Amygdala (tissue), 56 donors: ENCODE measurements around the gene NUFIP2.
A peak's percentile ranks its signal among the peaks of the same experiment; 100 is the strongest.
"Not testable (repeated sequence)": the region's sequence is repeated elsewhere in the genome, so short reads cannot be mapped to it uniquely, and the experiment has no call there.

ENCODE experiments used
- DNase-seq, 56 donors: peaks; one replicate each; lab custom pipeline; 2025; lab: John Stamatoyannopoulos, UW

The NUFIP2 gene

DNA sequence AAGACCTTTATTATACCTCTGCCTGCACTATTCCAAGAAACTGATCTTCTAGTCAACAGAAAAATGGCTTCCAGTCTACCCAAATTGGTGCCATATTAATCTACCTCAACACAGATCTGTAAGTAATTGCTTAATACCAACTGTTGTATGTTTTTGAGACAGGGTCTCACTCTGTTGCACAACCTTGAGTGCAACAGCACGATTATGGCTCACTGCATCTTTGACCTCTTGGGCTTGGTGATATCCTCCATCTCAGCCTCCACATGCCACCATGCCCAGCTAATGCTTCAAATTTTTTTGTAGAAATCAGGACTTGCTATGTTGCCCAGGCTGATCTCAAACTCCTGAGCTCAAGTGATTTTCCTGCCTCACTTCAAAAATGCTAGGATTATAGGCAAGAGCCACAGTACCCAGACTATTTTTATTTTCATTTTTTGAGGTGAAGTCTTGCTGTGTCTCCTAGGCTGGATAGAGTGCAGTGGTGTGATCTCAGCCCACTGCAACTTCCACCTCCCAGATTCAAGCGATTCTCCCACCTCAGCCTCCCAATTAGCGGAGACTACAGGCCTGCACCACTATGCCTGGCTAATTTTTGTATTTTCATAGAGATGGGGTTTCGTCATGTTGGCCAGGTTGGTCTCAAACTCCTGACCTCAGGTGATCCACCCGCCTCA lies 14.4 kb downstream of the NUFIP2 start:
- no peak for DNase-seq

DNA sequence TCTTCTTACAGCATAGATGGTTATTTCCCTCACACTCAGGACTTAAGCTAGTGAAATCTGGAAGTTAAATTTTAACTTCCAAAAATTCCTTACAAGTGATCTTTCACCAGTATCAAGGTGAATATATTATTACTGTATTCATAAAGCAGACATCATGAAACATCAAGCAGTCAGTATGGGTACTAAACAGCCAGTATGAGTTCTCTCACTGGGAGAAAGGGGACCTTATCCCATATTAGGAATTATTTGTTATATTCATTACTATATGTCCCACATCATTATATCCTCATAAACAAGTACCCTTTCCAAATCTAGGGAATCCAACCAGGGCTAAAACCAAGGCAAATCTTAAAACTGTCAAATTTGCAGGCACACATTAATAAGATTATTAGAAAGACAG lies 15.3 kb downstream of the NUFIP2 start:
- no peak for DNase-seq

GRCh38 chr17:29273924-29274323 lies 20.0 kb downstream of the NUFIP2 start:
- DNase-seq = no peak

GRCh38 chr17:29271980-29272379 lies 22.0 kb downstream of the NUFIP2 start:
- DNase-seq = not testable (repeated sequence)

DNA sequence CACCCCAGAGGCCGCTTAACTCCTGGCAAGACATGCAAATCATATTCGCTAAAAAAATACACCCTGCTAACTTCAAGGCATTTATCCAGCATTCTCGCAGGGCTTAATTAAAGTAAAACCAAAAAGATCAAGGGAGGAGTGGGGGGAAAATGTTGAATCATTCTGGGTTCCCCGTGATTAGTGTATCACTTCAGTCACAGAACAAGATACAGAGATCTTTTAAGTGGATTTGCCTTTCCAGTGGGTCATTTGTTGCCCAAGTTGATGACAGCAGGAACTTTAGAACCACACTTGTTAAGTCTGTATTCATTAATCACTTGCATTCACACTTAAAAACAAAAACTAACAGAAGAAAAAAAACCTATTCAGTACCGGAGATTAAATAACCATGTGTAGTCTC lies 30.0 kb downstream of the NUFIP2 start:
- DNase-seq = no peak

DNA sequence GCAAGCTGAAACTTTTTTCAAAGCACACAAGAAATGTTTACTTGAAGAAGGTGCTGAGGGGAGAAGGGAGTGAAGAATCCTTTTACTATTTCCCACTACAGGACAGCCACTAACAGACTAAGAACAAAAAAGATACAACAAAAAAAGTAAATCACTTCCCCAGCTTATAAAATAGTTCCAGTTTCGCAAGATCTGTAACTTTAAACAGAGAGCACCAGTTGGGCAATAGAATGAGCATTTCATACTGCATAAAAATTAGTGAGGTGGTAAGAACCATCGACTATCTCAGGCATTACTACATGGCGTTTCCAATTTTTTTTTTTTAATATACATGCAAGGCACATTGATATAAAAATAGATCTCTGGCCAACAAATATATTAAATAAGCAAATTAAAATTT lies 36.2 kb downstream of the NUFIP2 start:
- no peak for DNase-seq

DNA sequence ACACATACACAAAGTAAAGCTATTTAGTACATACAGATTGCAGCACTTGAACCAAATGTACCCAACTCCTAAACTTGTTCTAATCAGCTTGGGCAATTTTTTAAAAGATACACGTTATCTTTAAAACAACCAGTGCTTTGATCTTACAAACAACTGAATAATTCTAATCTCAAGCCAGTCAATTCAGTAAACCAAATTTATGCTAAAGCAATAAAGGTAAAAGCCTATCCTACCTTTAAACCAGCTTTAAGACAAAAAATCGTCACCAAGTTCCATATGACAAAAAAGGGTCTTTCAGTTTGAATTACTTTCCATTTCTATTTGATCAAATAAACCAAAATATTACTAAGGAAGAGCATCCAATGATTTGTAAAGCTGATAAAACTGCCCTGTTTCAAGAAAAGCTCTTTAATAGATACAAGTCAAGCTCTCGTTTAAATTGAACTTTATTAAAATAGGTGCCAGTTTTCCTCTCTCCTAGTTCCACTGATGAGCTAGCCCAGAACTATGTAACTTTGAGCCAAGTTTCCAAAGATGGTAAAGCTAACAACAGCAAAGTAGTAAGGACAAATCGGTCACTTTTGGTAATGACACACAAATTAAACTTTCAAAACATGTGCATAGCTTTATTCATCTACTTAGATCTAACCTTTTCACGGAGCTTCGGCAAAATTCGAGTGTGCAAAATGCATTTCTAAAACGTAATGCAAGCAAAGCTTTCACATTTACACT lies 37.0 kb downstream of the NUFIP2 start:
- DNase-seq = no peak

DNA sequence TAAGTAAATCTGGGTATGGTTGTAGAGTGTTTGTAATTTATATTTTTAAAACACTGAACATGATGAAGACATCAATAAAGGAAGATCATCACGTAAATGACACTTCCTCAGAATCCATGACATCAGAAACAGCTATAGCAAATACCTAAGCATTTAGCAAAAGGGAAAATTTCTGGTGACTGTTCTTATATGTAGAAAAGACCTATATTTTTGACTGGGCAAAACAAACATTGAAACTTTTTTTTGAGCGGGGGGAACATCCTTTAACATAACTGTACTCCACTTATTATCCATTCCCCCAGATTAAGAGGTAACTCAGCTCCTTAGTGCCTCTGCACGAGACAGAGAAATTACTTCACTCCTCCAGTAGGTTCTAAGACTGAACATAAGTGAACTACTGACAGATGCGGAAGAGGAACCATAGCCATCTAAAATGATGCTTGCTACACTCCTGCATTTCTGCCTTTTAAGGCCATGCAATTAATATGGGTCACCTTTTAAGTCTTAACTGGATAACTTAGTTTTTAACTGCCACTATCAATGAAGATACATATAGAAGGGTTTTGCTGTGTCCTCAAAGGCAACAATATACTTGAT lies 37.9 kb downstream of the NUFIP2 start:
- no peak for DNase-seq

DNA sequence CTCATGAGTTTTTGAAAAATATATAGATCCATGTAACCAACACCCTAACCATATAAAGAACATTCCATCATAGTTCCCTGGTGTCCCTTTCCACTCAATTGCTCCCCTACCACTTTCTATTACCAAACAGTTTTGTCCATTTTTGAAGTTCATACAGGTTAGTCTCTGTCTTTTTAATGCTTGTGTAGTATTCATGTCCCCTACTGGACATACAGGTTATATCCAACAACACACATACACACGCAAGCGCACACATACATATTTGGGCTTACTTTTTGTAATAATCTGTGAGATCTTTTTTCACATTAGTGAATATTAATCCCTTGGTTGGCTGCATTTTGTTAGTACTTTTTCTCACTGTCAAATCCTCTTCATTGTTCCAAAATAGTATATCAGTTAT lies 40.9 kb downstream of the NUFIP2 start:
- no peak for DNase-seq

- DNase-seq = no peak
These were observed 41.7 kb downstream of the NUFIP2 start for GRCh38 chr17:29252101-29252791.

- no peak for DNase-seq
These were observed 42.8 kb downstream of the NUFIP2 start for GRCh38 chr17:29251184-29251583.

DNA sequence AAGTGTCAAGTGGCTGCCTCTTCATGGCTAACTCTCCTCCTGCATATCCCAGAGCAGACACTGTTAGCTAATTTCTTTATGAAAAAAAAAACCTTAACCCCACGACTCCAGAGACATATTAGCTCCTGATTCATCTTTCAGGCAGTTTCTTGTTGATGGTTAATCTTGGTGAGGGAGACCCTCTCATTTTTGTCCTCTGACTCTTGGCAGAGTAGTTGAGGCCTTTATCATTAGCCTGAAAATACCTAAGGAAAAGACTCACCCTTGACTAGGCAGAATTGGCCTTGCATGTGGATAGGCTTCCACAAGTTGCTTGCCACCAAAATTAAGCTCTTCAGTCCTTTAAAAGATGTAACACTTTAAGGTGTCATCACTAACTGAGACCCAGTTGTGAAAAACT lies 43.3 kb downstream of the NUFIP2 start:
- DNase-seq = no peak

DNA sequence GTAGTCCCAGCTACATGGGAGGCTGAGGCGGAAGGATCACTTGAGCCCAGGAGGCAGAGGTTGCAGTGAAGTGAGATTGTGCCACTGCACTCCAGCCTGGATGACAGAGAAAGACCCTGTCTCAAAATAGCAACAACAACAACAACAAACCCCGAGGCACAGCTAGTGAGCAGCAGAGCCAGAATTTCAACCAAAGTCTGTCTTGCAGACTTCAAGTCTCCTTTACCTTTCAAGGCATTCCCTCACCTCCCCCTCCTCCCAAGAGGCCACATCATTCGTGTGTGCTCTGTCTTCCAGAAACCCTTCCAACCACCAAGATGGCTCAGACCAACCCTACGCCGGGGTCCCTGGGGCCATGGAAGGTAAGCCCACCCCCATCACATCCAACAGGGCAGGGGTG lies 45.1 kb downstream of the NUFIP2 start:
- DNase-seq = no peak

DNA sequence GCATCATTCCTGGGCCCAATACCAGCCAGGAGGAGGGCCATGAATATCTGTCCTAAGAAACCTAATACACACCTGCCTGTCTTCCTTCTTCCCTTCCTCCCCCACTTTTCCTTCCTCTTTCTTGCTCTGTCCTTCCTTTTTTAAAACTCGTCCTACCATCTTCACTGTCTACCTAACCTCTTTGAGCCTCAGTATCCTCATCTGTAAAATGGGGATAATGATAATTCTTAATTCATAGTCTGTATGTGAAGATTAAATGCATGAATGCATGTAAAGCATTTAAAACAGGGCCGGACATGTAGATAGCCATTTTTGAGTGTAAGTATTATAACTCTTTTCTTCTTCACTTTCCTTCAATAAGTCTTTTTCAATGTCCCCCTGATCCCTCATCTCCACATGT lies 46.7 kb downstream of the NUFIP2 start:
- no peak for DNase-seq

DNA sequence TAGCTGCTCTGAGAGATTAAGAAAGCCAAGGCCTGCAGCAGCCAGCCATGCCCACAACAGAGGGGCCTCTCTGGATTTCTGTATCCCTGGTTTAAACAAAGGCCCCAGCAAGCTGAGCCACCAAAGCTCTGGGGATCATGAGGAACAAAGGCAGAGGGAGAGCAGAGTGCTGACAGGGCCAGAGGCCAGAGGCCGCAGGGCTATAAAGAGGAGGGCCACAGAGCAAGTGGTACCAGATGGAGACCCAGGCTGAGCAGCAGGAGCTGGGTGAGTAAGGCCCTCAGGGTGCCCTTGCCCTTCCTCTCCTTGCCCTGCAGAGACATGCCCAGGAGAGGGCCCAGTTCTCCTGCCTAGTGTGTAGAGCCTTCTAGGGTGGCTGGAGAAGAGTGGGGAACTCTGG lies 47.3 kb downstream of the NUFIP2 start, which contains the start of gene CRYBA1:
TSS of gene CRYBA1 (plus strand) at position 232 of the 400 bp plus-strand sequence. CDS start at position 237, 5 bp downstream.
- DNase-seq = peak in 1 of 56 donors; percentile 4

- no peak for DNase-seq
These were observed 48.5 kb downstream of the NUFIP2 start for GRCh38 chr17:29245401-29245800.

- DNase-seq = peak in 1 of 56 donors; percentile 12
These were observed 50.2 kb downstream of the NUFIP2 start for GRCh38 chr17:29243792-29244191.

GRCh38 chr17:29242790-29243189 lies 51.2 kb downstream of the NUFIP2 start:
- DNase-seq = no peak

DNA sequence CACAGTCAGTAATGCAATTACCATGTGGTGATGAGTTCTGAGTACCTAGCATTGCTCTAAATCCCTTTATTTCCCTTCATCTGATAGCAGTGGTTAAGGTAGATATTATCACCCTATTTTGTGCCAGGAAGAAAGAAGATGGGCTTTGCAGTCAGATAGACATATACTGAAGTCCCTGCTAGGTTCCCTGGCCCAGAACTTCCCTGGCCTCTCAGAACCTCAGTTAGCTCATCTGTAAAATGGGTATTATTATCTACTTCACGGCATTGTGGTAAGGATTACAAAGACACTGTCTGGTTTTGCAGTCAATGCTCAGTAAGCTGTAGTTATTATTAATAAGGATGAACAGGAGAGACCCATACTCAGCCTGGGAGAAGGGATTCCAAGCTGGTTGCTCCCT lies 51.9 kb downstream of the NUFIP2 start:
- no peak for DNase-seq

GRCh38 chr17:29240968-29241963 lies 52.7 kb downstream of the NUFIP2 start:
- peak in 33 of 56 donors; percentile 11 to 73 (median 40) for DNase-seq
